HG02763 (cell line): Measurements from ENCODE around the gene ZSWIM6.
A peak's percentile ranks its signal among the peaks of the same experiment; 100 is the strongest.

Experiments used
- ATAC-seq: cut with Tn5 transposase; IDR thresholded peaks from one replicate; pipeline ENCODE4 v1.9.1; 2021; ENCODE audit warnings: mild to moderate bottlenecking, moderate library complexity; ENCODE audit not compliant: unreplicated experiment

The ZSWIM6 gene

DNA sequence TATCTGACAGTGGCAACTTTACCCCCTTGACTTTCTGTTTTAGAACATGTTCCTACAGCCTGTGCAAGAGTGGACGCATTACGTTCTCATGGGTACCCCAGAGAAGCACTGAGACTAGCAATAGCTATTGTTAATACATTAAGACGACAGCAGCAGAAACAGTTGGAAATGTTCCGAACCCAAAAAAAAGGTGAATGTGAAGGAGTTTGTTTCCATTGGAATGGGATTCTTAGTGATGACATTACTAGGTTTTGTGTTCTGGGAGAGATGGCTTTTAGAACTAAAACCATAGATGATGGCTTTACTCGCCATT lies 194.1 kb downstream of the ZSWIM6 start:
- ATAC-seq = no peak

- no peak for ATAC-seq
These were observed 200.9 kb downstream of the ZSWIM6 start for GRCh38 chr5:61532983-61533382.

GRCh38 chr5:61534481-61535267 lies 202.6 kb downstream of the ZSWIM6 start:
- ATAC-seq = peak; percentile 83

GRCh38 chr5:61535828-61536227 lies 203.8 kb downstream of the ZSWIM6 start:
- no peak for ATAC-seq

DNA sequence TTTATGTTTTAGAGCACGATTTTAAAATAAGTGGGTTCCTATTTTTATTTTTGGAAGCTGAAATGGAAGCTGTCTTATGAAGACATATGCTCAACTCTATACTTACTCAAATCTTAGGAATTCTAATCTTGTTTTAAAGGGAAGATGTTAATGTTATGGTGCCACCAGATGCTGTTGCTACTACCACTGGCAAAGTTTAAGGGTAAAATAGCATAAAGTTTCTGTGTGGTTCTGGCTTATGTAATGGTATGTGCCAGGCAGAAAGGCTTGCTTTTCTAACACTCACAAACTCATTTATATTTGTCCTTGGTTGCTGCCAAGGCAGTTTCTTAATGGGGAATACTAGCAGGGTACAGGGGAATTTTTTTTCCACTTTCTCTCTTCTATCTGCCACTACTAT lies 204.9 kb downstream of the ZSWIM6 start:
- no peak for ATAC-seq

- ATAC-seq = no peak
These were observed 206.9 kb downstream of the ZSWIM6 start for GRCh38 chr5:61538722-61539501.

GRCh38 chr5:61549530-61549929 lies 217.5 kb downstream of the ZSWIM6 start:
- ATAC-seq = no peak

DNA sequence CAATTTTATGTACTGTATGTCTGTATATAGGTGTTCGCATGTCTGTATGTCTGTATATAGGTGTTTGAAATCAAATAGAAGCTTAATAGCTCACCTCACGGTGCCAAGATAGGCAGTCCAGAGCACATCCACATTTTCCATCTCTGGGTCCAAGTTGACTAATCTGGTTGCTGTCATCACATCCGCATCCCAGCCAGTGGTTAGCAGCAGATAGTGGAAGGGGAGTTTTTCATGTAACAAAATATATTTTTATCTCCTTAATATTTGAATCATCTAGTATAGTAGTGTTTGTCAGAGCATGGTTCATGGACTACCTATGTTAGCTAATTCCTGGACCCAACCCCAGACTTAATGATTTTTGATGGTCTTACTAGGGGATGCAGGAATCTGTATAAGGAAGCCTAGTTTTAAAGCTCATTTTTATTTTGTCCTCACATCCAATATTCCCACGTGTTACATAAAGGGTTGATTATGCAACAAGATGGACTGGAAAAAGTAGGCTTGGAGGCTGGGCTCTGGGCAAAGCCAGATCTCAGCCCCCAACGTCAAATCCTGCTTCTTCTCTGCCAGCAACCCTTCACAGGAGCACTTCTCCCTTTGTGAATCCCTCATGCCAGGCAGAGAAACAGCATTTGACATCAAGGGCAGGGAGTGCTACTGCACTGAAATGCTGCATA lies 219.7 kb downstream of the ZSWIM6 start:
- no peak for ATAC-seq

GRCh38 chr5:61559146-61559545 lies 227.1 kb downstream of the ZSWIM6 start:
- ATAC-seq = no peak

DNA sequence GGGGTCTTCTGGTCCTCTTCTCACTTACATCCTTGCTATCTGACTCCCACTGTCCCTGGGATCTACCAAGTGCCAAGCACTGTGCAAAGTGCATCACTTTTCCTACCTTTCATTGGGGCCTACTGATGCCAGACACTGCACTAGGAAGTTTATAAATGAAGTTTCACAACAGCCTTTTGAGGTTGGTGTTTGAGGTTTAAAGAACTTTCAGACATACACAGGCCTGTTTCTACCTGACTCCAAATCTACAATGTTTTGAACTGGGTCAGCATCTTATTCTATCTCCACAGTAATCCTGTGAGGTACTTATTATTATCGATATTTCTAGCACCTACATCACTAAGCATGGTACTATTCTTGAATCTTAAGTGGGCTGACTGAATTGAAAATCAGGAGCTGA lies 227.7 kb downstream of the ZSWIM6 start:
- ATAC-seq = no peak

GRCh38 chr5:61563401-61563800 lies 231.3 kb downstream of the ZSWIM6 start:
- ATAC-seq = no peak

- no peak for ATAC-seq
These were observed 235.3 kb downstream of the ZSWIM6 start for GRCh38 chr5:61567337-61567736.

DNA sequence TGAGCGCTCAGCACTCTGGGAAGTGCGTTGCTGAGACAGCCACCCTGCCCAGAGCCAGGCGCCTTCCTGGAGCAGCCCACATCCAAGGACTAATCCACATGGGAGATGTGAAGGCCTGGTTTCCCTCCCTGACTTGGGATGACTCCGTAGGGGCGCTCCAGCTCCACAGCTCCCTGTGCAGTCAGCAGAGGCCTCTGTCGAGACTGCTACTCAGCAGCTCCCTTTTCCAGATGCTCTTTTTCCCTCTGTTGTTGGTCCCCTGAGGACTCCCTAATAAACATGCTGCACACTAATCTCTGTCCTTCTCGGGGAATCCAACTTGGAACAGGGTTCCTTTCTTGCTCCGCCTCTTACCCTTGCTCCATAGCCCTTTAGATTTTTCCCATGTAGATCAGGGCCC lies 237.3 kb downstream of the ZSWIM6 start:
- no peak for ATAC-seq

DNA sequence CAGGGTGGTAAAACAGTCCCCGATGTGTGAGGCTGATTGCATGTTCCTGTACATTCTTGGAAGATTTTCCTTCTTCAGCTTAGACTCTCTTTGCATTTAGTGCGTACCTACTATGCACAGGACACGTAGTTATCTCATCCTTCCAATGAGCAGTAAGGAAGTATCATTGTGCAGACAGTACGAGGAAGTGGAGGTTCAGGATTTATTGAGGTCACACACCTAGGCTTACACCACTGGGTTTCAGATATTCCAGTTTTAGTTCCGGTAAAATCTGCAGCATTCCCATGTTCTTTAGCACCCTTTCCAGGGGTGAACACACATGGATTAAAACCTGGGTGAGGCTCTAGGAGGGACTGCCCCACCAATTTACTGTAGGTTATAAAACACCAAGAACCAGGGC lies 238.7 kb downstream of the ZSWIM6 start:
- ATAC-seq = no peak

DNA sequence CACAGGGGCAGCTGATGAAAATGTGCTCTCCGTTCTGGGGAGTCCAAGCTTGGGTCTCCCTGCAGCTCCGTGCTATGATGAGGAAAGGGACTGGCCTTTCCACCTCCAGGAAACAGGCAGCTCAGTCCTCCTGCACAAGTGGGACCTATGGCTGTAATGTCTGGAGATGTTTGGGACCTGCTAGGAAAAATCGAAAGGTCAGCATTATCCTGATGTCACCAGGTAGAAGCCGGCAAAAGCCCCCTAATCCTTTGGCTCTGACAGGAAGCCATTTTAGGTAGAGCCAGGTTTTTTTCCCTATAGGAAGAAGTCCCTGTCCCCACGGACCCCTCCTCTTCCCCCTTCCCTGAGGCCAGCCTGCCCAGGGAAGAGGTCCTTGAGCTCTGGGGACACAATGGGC lies 240.9 kb downstream of the ZSWIM6 start:
- ATAC-seq = no peak

DNA sequence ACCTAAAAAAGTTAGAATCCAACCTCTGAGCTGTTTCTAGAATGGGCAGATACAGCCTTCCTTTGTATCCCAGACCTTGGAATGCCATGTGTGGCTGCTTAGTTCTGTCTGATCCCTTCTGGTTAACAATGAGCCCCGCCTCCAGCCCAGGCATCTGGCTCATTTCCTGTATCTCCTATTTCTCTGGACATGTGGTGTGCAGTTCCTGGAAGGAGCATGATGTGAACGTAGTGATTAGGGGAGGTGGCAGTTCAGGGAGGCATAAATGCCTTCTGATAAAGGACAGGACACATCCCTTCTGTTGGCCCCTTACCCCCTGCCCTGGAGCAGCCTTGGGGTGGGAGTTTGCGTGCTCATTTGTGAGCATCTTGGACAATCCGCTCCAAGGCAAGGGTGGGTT lies 243.0 kb downstream of the ZSWIM6 start:
- ATAC-seq = no peak

- no peak for ATAC-seq
These were observed 243.5 kb downstream of the ZSWIM6 start for GRCh38 chr5:61575581-61575980.

- ATAC-seq = no peak
These were observed 244.5 kb downstream of the ZSWIM6 start for GRCh38 chr5:61576556-61576955.

- ATAC-seq = no peak
These were observed 246.9 kb downstream of the ZSWIM6 start for GRCh38 chr5:61578858-61579503.

DNA sequence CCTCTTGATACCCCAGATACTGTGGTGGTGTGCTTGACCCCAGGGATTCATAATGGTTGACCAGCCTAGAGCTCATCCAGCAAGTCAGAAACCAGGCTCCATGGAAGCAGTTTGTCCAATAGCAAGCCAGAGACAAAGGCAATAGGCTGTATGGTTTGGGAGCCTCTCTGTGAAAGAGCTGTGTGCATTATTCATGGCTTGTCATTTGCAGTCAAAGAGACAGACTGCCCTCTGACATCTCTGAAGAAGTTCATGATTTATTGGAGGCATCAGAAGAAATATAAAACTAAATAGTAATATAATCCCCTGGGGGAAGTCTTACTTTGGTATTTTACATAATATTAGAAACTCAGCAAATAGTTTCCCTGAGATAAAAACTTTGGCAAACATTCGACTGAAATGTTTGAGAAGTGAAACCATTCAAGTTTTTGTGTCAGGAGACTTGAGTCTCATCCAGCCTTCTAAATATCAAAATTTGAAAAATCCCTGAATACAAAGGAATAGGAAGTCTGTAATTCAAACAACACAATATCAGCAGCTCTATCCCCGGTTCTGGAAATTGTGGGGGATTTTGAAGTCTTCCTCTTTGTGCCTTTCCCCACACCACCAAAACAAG lies 250.3 kb downstream of the ZSWIM6 start:
- ATAC-seq = no peak

DNA sequence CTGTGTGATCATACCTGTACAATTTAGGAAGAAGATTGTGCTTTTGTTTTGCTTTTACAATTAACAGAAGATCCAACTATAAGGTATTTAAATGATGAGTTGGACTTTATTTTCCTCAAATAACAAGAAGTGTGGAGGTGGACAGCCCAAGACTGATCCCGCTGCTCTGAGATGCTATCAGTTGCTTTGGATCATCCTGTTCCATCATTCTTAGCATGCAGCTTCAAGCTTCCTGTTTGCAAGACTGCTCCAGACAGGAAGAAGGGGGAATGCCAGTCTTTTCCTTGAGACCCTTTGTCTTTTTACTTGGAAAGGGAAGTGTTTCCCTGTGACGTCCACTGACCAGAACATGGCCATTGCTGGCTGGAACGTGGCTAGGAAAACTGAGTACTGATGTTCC lies 250.8 kb downstream of the ZSWIM6 start:
- ATAC-seq = no peak
